Epithelial cell of esophagus (primary cell): ENCODE data around the gene WSCD2.

ENCODE experiments used
- DNase-seq: peaks from one replicate; pipeline ENCODE4 v3.0.0; 2010; ENCODE audit warnings: low read depth
- H3K4me3 ChIP-seq: 2 replicates; pipeline ENCODE4 v1.5.1; 2011; ENCODE audit warnings: mild to moderate bottlenecking, low read length, control low read depth
- TF ChIP-seq, protein P1 (sequence below): IDR thresholded peaks from 2 replicates; pipeline ENCODE4 v1.5.1; 2011; ENCODE audit warnings: low read depth, mild to moderate bottlenecking, low read length, control low read depth, inconsistent platforms; ENCODE audit not compliant: insufficient read depth; ENCODE audit errors: missing control alignments

The WSCD2 gene

DNA sequence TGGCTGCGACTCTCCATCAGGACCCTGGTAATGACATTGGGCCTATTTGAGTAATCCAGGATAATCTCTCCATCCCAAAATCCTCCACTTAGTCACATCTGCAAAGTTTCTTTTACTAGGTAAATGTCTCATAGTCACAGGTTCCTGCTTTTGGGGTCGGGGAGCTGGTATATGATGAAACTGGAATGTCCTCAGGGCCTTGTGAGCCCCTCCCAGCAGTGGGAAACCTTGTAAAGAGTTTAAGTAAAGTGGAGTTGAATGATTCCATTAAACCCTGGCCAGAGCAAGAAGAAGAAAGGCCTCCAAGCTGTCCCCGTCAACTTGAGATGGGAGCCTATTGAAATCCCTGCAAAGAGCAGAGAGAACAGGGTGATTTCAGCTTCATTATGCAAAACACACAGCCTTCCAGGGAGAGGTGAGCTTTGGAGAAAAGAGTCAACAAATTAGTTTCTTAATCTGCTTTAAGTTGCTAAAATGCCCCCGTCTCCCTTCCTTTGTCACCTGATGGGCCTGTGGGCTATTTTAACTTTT is 12.6 kb downstream of the WSCD2 start:
- TF ChIP-seq, protein P1, sequence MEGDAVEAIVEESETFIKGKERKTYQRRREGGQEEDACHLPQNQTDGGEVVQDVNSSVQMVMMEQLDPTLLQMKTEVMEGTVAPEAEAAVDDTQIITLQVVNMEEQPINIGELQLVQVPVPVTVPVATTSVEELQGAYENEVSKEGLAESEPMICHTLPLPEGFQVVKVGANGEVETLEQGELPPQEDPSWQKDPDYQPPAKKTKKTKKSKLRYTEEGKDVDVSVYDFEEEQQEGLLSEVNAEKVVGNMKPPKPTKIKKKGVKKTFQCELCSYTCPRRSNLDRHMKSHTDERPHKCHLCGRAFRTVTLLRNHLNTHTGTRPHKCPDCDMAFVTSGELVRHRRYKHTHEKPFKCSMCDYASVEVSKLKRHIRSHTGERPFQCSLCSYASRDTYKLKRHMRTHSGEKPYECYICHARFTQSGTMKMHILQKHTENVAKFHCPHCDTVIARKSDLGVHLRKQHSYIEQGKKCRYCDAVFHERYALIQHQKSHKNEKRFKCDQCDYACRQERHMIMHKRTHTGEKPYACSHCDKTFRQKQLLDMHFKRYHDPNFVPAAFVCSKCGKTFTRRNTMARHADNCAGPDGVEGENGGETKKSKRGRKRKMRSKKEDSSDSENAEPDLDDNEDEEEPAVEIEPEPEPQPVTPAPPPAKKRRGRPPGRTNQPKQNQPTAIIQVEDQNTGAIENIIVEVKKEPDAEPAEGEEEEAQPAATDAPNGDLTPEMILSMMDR, result no peak
- no peak for DNase-seq
- no peak overlapping the region for H3K4me3 ChIP-seq

DNA sequence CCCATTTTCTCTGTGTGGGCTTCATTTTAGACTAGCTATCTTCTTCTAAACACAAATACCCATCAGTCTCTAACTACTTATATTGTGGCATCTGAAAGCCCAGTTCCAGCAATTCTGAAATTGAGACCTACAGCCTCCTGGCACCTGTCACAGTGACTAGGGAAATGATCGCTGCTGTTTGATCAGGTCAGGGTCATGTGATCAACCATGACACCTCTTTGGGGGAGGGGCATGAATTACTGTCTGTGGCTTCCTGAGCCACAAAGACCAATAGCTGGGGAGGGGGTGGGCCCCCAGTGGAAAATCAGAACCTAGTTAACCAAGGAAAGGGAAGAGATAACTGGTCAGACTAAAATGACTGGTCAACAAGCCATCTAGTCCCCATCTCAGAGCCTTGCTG is 14.1 kb downstream of the WSCD2 start:
- no peak overlapping the region for H3K4me3 ChIP-seq
- TF ChIP-seq, protein P1, result no peak
- DNase-seq, result no peak

DNA sequence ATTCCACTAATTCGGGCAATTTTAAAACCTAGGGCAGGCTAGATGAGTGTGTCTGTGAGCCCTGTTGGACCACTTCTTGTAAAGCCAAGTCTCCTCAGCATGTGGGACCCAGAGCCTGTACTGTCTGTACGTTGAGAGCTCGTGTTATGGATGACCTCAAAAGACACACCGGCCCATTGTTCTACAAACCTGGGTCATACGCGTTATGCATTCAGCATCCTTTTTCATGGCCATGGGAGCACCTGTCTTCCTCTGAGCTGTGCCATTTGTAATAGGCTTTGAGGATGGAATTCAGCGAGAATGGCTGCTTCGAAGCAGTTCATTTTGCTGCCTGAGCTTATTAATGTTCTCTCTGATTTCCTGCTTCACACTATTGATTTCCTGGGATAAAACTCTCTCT is 15.0 kb downstream of the WSCD2 start:
- H3K4me3 ChIP-seq, result no peak overlapping the region
- DNase-seq, result no peak
- TF ChIP-seq, protein P1, result no peak

DNA sequence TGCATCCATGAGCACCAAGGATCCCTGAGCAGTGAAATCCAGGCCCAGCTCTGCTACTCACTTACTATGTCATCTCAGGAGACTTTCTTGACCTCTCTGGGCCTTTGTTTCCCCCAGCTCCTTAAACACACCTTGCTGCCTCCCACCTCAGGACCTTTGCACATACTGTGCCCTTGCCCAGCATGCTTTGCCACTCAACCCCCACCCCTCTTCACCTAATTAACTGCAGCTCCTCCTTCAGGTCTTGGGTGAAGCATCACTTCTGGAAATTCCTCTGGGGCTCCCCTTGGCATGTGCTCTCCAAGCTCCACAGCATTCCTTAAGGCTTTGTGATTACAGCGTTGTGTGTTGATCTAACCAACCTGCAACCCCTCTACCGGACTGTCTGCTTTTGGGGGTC is 15.9 kb downstream of the WSCD2 start:
- H3K4me3 ChIP-seq, result no peak overlapping the region
- TF ChIP-seq, protein P1, result no peak
- DNase-seq, result no peak

DNA sequence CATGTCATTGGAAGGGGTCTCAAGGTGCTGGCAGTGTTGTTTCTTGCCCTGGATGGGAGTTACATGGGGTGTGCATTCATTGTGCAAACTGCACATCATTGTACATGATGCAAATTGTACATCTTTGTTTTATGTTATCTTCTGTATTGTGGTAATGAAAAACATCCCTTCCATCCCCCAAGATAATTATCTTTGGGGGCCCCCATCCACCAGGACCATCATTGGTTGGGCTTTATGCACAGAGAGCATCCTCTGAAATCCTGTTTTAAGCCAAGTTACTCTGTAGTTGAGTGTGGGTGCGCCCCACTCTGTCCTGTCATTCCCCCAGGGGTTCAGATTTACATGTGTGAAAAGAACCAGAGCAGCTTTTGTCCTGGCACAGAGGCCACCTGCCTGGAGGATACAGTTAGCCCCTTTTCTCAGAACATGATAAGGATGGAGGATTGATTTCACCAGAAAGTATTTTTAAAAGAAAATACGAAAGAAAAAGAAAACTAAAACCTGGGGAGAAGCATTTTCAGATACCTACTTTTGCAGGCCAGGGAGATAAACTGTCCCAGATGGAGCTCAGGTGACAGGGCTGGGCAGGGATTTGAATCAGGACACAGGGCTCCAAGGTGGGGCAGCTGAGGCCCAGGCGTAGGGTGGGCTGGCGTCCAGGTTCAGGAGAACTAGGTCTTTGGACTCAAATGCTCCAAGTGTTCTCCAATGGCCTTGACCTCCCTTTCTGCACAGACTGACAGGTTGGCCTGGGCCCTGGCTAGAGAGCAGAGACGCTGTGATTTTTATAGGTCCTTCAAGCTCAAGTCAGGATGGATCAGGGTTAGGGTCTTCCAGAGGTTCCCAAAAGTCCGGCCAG is 17.2 kb downstream of the WSCD2 start:
- no peak for DNase-seq
- TF ChIP-seq, protein P1, result no peak
- no peak overlapping the region for H3K4me3 ChIP-seq

DNA sequence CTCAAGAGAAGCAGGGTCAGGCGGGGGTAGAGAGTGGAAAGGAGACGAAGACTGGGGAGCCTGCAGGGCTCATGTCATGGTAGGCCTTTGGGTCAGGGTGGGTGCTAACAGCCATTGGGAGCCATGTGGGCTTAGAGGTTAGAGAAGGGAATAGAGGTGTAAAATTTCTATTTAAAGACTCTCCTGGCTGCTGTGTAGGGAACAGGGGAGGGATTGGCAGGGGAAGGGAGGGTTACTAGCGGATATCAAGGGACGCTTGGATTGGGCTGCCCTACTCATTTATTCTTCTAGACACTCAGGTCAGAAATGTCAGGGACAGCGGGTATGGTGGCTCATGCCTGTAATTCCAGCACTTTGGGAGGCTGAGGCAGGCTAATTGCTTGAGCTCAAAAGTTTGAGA is 18.2 kb downstream of the WSCD2 start:
- no peak overlapping the region for H3K4me3 ChIP-seq
- no peak for DNase-seq
- TF ChIP-seq, protein P1, result no peak
